ENCODE results near the gene SASS6.

Gene SASS6, protein sequence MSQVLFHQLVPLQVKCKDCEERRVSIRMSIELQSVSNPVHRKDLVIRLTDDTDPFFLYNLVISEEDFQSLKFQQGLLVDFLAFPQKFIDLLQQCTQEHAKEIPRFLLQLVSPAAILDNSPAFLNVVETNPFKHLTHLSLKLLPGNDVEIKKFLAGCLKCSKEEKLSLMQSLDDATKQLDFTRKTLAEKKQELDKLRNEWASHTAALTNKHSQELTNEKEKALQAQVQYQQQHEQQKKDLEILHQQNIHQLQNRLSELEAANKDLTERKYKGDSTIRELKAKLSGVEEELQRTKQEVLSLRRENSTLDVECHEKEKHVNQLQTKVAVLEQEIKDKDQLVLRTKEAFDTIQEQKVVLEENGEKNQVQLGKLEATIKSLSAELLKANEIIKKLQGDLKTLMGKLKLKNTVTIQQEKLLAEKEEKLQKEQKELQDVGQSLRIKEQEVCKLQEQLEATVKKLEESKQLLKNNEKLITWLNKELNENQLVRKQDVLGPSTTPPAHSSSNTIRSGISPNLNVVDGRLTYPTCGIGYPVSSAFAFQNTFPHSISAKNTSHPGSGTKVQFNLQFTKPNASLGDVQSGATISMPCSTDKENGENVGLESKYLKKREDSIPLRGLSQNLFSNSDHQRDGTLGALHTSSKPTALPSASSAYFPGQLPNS

GRCh38 chr1:100132566-100133477 lies at the start of gene SASS6, which contains the start of gene TRMT13:
Gene SASS6 (minus strand): TSS chr1:100132930. CDS start chr1:100132814, 116 bp downstream.
Gene TRMT13 (plus strand): TSS chr1:100133163. CDS start chr1:100133169, 6 bp downstream.
- DNase-seq (ENCODE audit: insufficient read length, low spot score) = peak; percentile 47
- no peak for TF ChIP-seq CTCF (IDR thresholded peaks at IDR 0.05; ENCODE audit: insufficient read depth, missing control alignments)
- FAIRE-seq = no peak

GRCh38 chr1:100178091-100178490 lies 45.4 kb upstream of the SASS6 start, which contains the start of gene LRRC39:
Gene LRRC39 (minus strand): TSS chr1:100178256. CDS start chr1:100168516, 9,740 bp downstream.
- no peak for TF ChIP-seq CTCF (IDR thresholded peaks at IDR 0.05; ENCODE audit: insufficient read depth, missing control alignments)
- FAIRE-seq = peak; percentile 73
- no peak for DNase-seq (ENCODE audit: insufficient read length, low spot score)

DNA sequence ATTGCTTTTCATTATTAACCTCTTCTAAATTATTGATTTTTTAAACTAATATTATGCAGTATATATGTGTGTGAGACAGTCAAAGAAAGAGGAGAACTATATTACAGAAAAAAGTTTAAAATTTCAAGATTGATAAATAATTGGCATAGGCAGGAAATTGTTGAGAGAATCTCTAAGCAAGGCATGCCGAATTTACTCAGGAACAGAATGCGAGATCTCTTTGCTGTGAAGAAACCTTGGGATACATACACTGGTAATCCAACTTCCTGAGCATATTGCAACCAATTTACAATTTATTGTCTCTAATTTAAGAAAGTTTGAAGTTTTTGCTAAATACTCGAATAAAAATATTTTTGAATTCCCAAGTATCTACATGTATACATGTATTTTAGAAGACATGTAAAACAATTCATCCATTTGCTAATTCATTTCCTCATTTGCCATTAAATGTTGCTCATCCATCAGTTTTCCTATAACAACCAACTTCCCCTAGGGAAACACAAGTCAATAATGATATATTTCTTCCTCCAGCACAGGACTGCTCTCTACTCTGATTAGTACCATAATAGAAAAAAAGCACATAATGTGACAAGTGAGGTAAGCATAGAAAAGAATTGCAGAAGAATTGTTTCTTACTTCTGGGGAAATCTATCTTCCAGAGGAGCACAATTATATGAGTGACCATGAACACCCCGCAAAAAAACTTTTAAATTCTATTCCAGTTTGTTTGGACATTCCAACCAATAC lies 44.7 kb upstream of the SASS6 start:
- no peak for TF ChIP-seq CTCF (IDR thresholded peaks at IDR 0.05; ENCODE audit: insufficient read depth, missing control alignments)

DNA sequence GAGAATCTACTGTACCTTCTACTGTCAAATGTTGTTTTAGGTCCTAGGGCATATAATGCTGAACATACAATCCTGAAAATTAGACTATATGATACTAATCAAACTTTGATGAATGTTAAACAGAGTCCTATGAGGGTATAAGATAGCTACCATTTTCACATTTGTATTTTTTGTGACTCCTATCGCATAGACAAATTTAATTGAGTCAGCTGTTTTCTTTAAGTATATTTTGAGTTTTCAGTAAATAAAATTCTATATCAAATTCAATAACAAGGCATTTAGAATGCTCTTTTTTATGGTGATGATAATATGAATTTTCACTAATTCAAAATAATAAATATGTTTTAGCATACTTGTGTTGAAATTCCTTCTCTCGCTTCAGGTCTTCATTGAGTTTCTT lies 35.3 kb upstream of the SASS6 start:
- FAIRE-seq (peak; percentile 76), DNase-seq (ENCODE audit: insufficient read length, low spot score) (no peak)
- no peak for TF ChIP-seq CTCF (IDR thresholded peaks at IDR 0.05; ENCODE audit: insufficient read depth, missing control alignments)

More for the DNA sequence above, 44.7 kb upstream of the SASS6 start:
- FAIRE-seq = no peak
- no peak for DNase-seq (ENCODE audit: insufficient read length, low spot score)

DNA sequence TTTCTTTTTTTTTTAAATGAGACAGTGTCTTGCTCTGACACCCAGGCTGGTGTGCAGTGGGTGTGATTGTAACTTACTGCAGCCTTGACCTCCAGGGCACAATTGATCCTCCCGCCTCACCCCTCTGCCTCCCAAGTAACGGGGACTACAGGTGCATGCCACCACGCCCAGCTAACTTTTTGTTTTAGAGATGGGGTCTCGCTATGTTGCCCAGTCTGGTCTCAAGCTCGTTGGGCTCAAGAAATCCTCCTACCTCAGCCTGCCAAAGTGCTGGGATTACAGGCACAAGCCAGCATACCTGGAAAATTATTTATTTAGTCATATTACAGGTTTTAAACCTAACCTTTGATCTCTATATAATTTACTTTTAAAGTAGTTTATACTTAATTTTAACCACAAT lies 32.0 kb upstream of the SASS6 start:
- FAIRE-seq (no peak), DNase-seq (ENCODE audit: insufficient read length, low spot score) (no peak)
- TF ChIP-seq CTCF (IDR thresholded peaks at IDR 0.05; ENCODE audit: insufficient read depth, missing control alignments) = no peak

- FAIRE-seq = no peak
- no peak for TF ChIP-seq CTCF (IDR thresholded peaks at IDR 0.05; ENCODE audit: insufficient read depth, missing control alignments)
- no peak for DNase-seq (ENCODE audit: insufficient read length, low spot score)
Observed at GRCh38 chr1:100164216-100164615, 31.5 kb upstream of the SASS6 start.

Data from D721Med (cell line).